ENCODE data around the gene KRT39. TPM values are rescaled to one million over a fixed set of nuclear protein-coding genes. Genes with fewer than 3 reads are reported as not detected.
A peak's percentile ranks its signal among the peaks of the same experiment; 100 is the strongest.

KRT39 gene
- total RNA-seq, 1 experiment from 2014 or later: not detected

GRCh38 chr17:40909755-40910154 lies 57.0 kb downstream of the KRT39 start:
- no peaks in the 10 kb centered on the region for H3K36me3 ChIP-seq (ENCODE audit: control insufficient read depth, insufficient read depth, low read length)
- H3K27me3 ChIP-seq (ENCODE audit: control insufficient read depth, insufficient read depth, low read length): no peaks in the 10 kb centered on the region; the same call in 1 of the 2 replicates
- BruUV-seq (replicated peaks): no TSS peak
- ATAC-seq: peak; percentile 55
- CTCF ChIA-PET: interaction anchor here (0.7 to 2.1 kb wide), 4 partner anchors 24 to 640 kb away, joined by 3 to 11 read pairs (median 3); no protein-coding TSS in a partner anchor
- no peaks in the 10 kb centered on the region for H3K9me3 ChIP-seq (ENCODE audit: control insufficient read depth, insufficient read depth, low read depth, low read length)
- no peak for DNase-seq (ENCODE audit: low read depth, low spot score)
- TF ChIP-seq REST (IDR thresholded peaks at IDR 0.05; ENCODE audit: insufficient read depth in 1 of 2, low read depth in 2 of 2, low read length in 1 of 2): no peak
- no peak for TF ChIP-seq TCF7L2 (IDR thresholded peaks at IDR 0.05; ENCODE audit: low read depth, low read length)
- no peak for TF ChIP-seq POLR2AphosphoS5 (IDR thresholded peaks at IDR 0.05; ENCODE audit: low read depth, low read length)
- TF ChIP-seq, protein P1, sequence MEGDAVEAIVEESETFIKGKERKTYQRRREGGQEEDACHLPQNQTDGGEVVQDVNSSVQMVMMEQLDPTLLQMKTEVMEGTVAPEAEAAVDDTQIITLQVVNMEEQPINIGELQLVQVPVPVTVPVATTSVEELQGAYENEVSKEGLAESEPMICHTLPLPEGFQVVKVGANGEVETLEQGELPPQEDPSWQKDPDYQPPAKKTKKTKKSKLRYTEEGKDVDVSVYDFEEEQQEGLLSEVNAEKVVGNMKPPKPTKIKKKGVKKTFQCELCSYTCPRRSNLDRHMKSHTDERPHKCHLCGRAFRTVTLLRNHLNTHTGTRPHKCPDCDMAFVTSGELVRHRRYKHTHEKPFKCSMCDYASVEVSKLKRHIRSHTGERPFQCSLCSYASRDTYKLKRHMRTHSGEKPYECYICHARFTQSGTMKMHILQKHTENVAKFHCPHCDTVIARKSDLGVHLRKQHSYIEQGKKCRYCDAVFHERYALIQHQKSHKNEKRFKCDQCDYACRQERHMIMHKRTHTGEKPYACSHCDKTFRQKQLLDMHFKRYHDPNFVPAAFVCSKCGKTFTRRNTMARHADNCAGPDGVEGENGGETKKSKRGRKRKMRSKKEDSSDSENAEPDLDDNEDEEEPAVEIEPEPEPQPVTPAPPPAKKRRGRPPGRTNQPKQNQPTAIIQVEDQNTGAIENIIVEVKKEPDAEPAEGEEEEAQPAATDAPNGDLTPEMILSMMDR (IDR thresholded peaks at IDR 0.05): no peak
- no peak for TF ChIP-seq SIN3A (IDR thresholded peaks at IDR 0.05; ENCODE audit: borderline replicate concordance, insufficient read depth, low read depth, low read length)
- H3K4me3 ChIP-seq (ENCODE audit: low read depth in 2 of 2, low read length in 2 of 2): no peak overlapping the region
- in situ Hi-C loops (cut with HindIII; ENCODE audit: low pct_unique_long_range_greater_than_20kb, low sequenced_read_pairs) (no loop called here), intact Hi-C loops (cut with micrococcal nuclease; ENCODE audit: unreplicated experiment) (loop anchor here (1.0 to 10.0 kb wide), 6 partner anchors 53 to 739 kb away; partner anchors contain the start of gene KRT19)
- peaks cover 8% of the 10 kb centered on the region; the same call in 1 of the 2 replicates for H3K4me1 ChIP-seq (ENCODE audit: control insufficient read depth, insufficient read depth, low read length)
- peak overlapping the region; percentile 2; the same call in 1 of the 2 replicates for H3K27ac ChIP-seq (ENCODE audit: low read length)
- POLR2A ChIA-PET: no interaction called here

DNA sequence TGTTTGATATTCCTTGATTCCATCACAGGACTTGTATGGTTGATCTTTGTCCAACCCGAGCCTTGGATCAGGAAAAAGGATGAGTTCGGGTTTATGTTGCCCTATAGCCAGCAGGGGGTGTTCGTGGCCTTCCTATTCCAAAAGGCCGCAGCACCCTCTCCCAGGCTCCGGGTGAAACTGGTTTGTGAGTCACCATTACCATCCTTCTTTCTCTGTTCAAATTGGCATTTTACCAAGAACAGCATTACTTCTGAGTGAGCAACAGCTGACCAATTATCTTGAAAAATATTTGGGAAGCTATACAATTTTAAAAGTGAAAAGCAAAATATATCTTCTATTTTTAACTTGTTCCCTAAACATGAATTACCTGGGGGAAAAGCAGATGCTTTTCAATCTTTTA lies 57.4 kb downstream of the KRT39 start:
- Histone ChIP-seq H3K4me1 (ENCODE audit: control insufficient read depth, insufficient read depth, low read length) (peaks cover 11% of the 10 kb centered on the region; the same call in 1 of the 2 replicates), H3K36me3 (ENCODE audit: control insufficient read depth, insufficient read depth, low read length) (no peaks in the 10 kb centered on the region), H3K27ac (ENCODE audit: low read length) (peak overlapping the region; percentile 2; the same call in 1 of the 2 replicates), H3K27me3 (ENCODE audit: control insufficient read depth, insufficient read depth, low read length) (no peaks in the 10 kb centered on the region; the same call in 1 of the 2 replicates), H3K4me3 (ENCODE audit: low read depth in 2 of 2, low read length in 2 of 2) (no peak overlapping the region), H3K9me3 (ENCODE audit: control insufficient read depth, insufficient read depth, low read depth, low read length) (no peaks in the 10 kb centered on the region)
- ChIA-PET CTCF (interaction anchor here (0.7 to 2.1 kb wide), 4 partner anchors 23 to 640 kb away, joined by 3 to 11 read pairs (median 3); no protein-coding TSS in a partner anchor), POLR2A (no interaction called here)
- intact Hi-C loops (cut with micrococcal nuclease; ENCODE audit: unreplicated experiment) (loop anchor here (1.0 to 10.0 kb wide), 6 partner anchors 53 to 739 kb away; partner anchors contain the start of gene KRT19), in situ Hi-C loops (cut with HindIII; ENCODE audit: low pct_unique_long_range_greater_than_20kb, low sequenced_read_pairs) (no loop called here)
- no peak for TF ChIP-seq TCF7L2 (IDR thresholded peaks at IDR 0.05; ENCODE audit: low read depth, low read length)
- TF ChIP-seq, protein P1 (IDR thresholded peaks at IDR 0.05): peak; percentile 85
- BruUV-seq (replicated peaks): no TSS peak
- no peak for DNase-seq (ENCODE audit: low read depth, low spot score)
- ATAC-seq: peak; percentile 97

Other genes starting within 250 kb of the KRT39 start
- not detected for gene KRT25, start 211.6 kb downstream of the KRT39 start, total RNA-seq (2021; ENCODE audit: unreplicated experiment)
- gene KRT26, start 194.7 kb downstream of the KRT39 start, total RNA-seq (2021; ENCODE audit: unreplicated experiment): not detected
- not detected for gene KRT27, start 184.4 kb downstream of the KRT39 start, total RNA-seq (2021; ENCODE audit: unreplicated experiment)
- not detected for gene KRT28, start 167.0 kb downstream of the KRT39 start, total RNA-seq (2021; ENCODE audit: unreplicated experiment)
- 70.8 TPM for gene KRT10, start 144.3 kb downstream of the KRT39 start, total RNA-seq (2021; ENCODE audit: unreplicated experiment)
- not detected for gene KRT12, start 99.7 kb downstream of the KRT39 start, total RNA-seq (2021; ENCODE audit: unreplicated experiment)
- gene KRT20, start 81.7 kb downstream of the KRT39 start, total RNA-seq (2021; ENCODE audit: unreplicated experiment): 0.13 TPM
- not detected for gene KRT23, start 29.3 kb downstream of the KRT39 start, total RNA-seq (2021; ENCODE audit: unreplicated experiment)
- gene KRT40, start 17.4 kb upstream of the KRT39 start, total RNA-seq (2021; ENCODE audit: unreplicated experiment): not detected
- gene KRTAP3-3, start 27.2 kb upstream of the KRT39 start, total RNA-seq (2021; ENCODE audit: unreplicated experiment): not detected
- not detected for gene KRTAP3-2, start 33.0 kb upstream of the KRT39 start, total RNA-seq (2021; ENCODE audit: unreplicated experiment)
- gene KRTAP3-1, start 42.2 kb upstream of the KRT39 start, total RNA-seq (2021; ENCODE audit: unreplicated experiment): not detected
- gene KRTAP1-5, start 60.3 kb upstream of the KRT39 start, total RNA-seq (2021; ENCODE audit: unreplicated experiment): not detected
- gene KRTAP1-4, start 63.2 kb upstream of the KRT39 start, total RNA-seq (2021; ENCODE audit: unreplicated experiment): not detected
- gene KRTAP1-3, start 67.9 kb upstream of the KRT39 start, total RNA-seq (2021; ENCODE audit: unreplicated experiment): not detected
- not detected for gene KRTAP1-1, start 74.5 kb upstream of the KRT39 start, total RNA-seq (2021; ENCODE audit: unreplicated experiment)
- gene KRTAP2-1, start 80.4 kb upstream of the KRT39 start, total RNA-seq (2021; ENCODE audit: unreplicated experiment): not detected
- not detected for gene KRTAP2-2, start 88.3 kb upstream of the KRT39 start, total RNA-seq (2021; ENCODE audit: unreplicated experiment)
- not detected for gene KRTAP2-3, start 93.2 kb upstream of the KRT39 start, total RNA-seq (2021; ENCODE audit: unreplicated experiment)
- not detected for gene KRTAP2-4, start 98.9 kb upstream of the KRT39 start, total RNA-seq (2021; ENCODE audit: unreplicated experiment)
- gene KRTAP4-7, start 117.2 kb upstream of the KRT39 start, total RNA-seq (2021; ENCODE audit: unreplicated experiment): not detected
- gene KRTAP4-8, start 131.2 kb upstream of the KRT39 start, total RNA-seq (2021; ENCODE audit: unreplicated experiment): not detected
- gene KRTAP4-16, start 135.3 kb upstream of the KRT39 start, total RNA-seq (2021; ENCODE audit: unreplicated experiment): not detected
- gene KRTAP4-9, start 138.4 kb upstream of the KRT39 start, total RNA-seq (2021; ENCODE audit: unreplicated experiment): not detected
- gene KRTAP4-11, start 151.4 kb upstream of the KRT39 start, total RNA-seq (2021; ENCODE audit: unreplicated experiment): not detected
- gene KRTAP4-12, start 157.2 kb upstream of the KRT39 start, total RNA-seq (2021; ENCODE audit: unreplicated experiment): not detected
- gene KRTAP4-6, start 173.6 kb upstream of the KRT39 start, total RNA-seq (2021; ENCODE audit: unreplicated experiment): not detected
- gene KRTAP4-5, start 182.9 kb upstream of the KRT39 start, total RNA-seq (2021; ENCODE audit: unreplicated experiment): not detected
- not detected for gene KRTAP4-4, start 193.8 kb upstream of the KRT39 start, total RNA-seq (2021; ENCODE audit: unreplicated experiment)
- gene KRTAP4-3, start 201.3 kb upstream of the KRT39 start, total RNA-seq (2021; ENCODE audit: unreplicated experiment): not detected
- not detected for gene KRTAP4-2, start 211.3 kb upstream of the KRT39 start, total RNA-seq (2021; ENCODE audit: unreplicated experiment)
- not detected for gene KRTAP4-1, start 218.0 kb upstream of the KRT39 start, total RNA-seq (2021; ENCODE audit: unreplicated experiment)
- not detected for gene KRTAP9-1, start 222.9 kb upstream of the KRT39 start, total RNA-seq (2021; ENCODE audit: unreplicated experiment)